GM18526 (cell line): ENCODE data around the gene PLS3.

ENCODE experiments used
- POLR2A ChIP-seq: IDR thresholded peaks from 3 replicates; pipeline ENCODE4 v1.6.1; 2011; ENCODE audit not compliant: insufficient read length; ENCODE audit errors: extremely low read depth

PLS3 gene

DNA sequence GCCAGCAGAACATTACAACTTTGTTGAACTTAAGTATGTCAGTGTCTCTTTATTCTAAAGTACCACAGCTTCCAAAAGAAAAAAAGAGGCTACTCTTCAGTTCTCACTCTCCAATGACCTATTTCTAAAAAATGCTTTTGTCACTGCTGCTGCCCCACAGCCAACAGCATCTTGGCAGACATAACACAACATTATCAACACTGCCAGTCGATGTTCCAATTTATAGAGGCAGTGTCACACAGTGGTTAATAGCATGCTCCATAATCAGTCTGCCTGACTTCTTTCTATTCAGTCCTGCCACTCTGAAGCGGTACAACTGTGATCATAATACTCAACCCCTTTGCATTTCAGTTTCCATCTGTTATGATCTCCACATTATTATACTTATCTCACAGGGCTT lies 69.2 kb downstream of the PLS3 start:
- TF ChIP-seq POLR2A, result no peak

DNA sequence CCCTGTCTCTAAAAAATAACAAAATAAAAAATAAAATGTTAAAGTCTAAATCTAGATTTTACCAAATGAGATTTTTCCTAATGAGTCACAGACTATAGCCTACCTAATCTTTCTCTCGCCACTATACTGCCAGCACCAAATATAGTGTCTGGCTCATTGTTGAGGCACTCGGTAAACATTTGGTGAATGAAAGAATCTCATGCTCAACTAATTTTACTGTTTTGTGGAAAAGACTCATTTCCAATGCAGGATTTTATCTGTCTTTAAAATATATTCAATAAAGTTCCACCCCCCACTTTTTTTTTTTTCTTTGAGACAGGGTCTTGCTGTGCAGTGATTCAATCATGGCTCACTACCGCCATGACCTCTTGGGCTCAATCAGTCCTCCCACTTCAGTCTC lies 71.5 kb downstream of the PLS3 start:
- TF ChIP-seq POLR2A, result no peak

DNA sequence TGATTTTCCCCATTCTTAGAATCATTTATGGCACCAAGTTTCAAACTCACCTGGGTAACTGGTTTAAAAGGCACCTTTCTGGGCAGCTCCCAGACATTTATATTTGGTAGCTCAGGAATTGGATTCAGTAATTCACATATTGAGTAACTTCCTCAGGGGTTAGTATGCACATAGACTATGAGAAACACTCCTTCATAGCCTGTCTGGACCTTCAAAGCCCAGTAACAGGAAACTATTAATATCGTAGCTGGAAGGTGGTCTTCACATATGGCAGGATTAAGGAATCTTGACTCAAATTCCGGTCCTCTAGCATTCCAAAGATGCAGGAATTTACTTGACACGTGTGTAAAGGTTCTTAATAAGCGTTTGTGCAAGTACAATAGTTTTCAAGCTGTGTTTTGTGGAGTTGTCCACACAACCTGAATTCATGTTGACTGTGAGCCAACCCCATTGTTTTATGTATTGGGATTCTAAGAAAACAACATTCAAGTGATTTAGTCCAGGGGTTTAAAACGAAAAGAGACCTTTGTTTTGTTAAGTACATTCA lies 78.4 kb downstream of the PLS3 start:
- TF ChIP-seq POLR2A, result no peak

DNA sequence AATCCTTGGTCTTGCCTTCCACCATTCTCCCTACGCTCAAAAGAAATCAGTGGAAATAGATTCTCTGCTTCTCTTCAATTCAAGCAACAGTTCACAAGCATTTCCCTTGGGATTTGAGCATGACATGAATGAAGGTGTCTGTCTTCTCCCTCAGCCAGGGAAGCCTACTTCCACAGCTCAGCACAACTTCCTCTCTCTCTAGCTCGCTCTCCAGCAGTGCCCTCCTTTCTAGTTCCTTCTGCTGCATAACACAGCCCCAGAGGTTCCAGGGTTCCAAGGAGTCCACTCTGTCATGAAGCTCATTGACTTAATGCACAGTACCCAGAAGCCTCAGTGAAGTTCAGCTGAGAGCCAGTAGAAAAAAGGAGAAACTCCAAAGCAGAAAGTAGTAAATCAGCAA lies 81.3 kb downstream of the PLS3 start:
- TF ChIP-seq POLR2A, result no peak

DNA sequence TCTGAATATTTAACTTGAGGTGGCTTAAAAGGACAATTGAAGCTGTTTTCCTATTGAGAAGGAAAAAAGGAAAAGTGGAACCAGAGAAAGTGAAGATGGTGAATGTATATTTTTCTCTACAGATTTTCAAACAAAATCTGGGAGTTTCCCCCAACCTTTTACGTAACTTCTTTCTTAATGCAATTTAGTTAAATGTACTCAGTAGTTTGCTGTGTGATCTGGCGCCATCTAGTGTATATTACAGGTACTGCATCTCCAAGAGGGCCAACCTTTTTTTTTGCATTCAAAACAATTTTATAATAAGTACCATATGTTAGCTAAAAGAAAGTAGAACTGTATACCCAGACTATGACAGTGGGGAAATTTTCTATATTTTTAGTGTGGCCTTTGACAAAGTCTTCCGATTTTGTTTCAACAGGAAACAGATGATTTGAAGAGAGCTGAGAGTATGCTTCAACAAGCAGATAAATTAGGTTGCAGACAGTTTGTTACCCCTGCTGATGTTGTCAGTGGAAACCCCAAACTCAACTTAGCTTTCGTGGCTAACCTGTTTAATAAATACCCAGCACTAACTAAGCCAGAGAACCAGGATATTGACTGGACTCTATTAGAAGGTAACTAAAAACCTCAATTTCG lies 82.0 kb downstream of the PLS3 start:
- TF ChIP-seq POLR2A, result no peak

DNA sequence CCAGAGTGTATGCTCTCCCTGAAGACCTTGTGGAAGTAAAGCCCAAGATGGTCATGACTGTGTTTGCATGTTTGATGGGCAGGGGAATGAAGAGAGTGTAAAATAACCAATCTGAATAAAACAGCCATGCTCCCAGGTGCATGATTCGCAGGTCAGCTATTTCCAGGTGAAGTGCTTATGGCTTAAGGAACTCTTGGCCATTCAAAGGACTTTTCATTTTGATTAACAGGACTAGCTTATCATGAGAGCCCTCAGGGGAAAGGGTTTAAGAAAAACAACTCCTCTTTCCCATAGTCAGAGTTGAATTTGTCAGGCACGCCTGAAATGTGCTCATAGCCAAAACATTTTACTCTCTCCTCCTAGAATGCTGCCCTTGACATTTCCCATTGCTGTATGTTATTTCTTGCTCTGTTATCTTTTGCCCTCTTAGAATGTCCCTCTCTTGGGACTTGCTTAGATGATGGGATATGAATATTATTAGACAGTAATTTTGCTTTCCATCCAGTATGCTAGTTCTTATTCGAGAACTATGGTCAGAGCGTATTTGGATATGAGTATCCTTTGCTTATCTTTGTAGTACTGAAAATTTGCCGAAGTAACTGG lies 88.6 kb downstream of the PLS3 start:
- TF ChIP-seq POLR2A, result no peak

DNA sequence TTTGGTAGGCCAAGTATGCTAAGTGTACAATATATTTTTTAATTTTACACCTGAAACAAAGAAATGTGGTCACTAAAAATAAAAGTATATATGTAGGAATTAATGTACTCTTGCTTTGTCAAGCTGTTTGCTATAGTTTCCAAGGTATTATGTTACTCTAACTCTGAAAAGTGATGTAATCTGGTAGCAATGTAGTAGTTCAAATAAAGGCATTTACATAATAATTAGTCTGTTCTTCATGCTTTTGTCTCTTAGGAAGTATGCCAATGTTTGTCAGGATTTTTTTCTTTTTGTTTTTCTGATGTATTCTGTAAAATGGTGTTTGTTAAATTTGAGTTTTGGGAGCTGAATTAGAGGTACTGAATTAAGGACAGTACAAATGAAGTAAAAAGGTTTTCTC lies 89.5 kb downstream of the PLS3 start:
- no peak for TF ChIP-seq POLR2A

DNA sequence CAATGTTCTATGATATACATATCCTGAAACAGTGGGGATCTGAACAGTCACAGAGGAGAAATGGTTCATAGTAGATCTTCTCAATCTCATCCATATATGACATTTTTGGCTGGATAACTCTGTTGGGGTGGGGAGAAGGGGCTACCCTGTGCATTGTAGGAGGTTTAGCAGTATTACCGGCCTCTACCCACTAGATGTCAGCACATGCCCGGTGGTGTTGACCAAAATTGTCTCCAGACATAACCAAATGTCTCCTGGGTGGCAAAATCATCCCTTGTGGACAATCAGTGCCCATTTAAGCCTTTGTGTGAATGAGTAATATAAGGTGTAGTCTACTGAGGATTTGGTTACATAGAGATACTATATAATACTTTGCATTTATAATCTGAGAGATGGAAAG lies 89.9 kb downstream of the PLS3 start:
- TF ChIP-seq POLR2A, result no peak

DNA sequence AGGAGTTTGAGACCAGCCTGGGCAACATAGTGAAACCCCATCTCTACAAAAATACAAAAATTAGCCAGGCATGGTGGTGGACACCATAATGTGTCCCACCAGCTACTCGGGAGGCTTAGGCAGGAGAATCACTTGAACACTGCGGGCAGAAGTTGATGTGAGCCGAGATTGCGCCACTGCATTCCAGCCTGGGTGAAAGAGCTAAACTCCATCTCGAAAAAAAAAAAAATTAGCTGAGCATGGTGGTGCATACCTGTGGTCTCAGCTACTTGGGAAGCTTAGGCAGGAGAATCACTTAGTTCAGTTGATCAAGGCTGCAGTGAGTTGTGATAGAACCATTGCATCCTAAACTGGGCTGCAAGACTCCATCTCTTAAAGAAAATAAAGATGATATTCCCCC lies 91.2 kb downstream of the PLS3 start:
- no peak for TF ChIP-seq POLR2A

DNA sequence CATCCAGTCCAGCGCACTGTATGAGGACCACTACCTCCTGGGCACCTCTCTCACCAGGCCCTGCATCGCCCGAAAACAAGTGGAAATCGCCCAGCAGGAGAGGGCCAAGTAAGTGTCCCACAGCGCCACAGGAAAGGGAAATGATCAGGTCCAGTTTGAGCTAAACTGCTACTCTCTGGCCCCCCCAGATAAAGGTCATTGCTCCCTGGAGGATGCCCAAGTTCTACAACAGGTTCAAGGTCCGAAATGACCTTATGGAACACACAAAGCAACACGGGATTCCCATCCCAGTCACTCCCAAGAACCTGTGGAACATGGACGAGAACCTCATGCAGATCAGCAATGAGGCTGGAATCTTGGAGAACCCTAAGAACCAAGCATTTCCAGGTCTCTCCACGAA lies 104.1 kb downstream of the PLS3 start:
- TF ChIP-seq POLR2A, result no peak

DNA sequence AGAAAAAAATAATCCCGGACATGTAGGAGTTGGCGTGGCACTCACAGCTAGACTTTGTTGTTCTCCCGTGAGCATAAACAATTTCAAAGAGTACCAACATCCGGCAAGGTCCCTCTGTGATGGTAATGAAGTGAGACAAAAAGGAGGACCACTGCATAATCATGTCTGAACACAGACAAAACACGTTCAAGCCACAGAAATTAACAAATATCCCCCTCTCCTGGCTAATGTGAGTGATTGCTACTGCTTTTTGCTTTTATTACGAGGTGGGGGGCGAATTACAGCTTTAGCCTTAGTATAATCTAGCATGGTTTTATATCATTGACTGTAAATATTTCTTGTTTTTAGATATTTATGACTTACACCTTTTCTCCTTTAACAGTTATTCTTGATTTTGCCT lies 118.5 kb downstream of the PLS3 start:
- no peak for TF ChIP-seq POLR2A

DNA sequence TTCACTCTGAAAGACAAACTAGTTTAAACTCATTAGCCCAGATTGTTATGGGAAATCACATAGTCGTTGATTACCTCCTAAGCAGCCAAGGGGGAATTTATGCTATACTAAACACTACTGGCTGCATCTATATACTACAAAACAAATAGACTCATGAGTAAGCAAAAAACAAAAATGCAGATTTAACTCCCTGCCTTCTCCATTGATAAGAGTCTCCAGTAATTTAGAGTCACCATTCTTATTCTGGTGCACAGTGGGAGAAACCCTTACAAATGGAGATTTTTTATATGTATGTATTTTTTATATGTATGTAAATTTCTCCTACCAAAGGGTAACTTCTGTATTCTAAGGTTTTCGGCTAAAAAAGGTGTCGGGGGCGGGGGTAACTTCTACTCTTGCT lies 126.6 kb downstream of the PLS3 start:
- no peak for TF ChIP-seq POLR2A

DNA sequence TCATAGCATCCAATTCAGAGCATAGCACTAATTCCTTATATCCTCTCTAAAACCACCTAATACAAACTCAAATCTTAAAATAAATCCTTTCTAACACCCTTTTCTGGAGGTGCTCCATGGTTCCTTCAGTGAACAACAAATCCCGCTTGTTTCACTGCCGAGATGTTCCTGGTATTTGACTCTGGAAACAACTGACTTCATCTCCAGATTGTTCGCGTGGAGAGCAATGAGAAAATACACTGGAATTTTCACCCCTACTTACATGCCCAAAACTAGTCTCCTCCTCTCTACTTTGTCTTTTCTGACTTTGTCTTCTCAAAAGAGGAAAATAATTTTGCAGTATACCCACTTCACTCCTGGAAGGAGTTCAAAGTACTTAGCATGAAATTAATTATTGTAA lies 129.0 kb downstream of the PLS3 start:
- TF ChIP-seq POLR2A, result no peak

DNA sequence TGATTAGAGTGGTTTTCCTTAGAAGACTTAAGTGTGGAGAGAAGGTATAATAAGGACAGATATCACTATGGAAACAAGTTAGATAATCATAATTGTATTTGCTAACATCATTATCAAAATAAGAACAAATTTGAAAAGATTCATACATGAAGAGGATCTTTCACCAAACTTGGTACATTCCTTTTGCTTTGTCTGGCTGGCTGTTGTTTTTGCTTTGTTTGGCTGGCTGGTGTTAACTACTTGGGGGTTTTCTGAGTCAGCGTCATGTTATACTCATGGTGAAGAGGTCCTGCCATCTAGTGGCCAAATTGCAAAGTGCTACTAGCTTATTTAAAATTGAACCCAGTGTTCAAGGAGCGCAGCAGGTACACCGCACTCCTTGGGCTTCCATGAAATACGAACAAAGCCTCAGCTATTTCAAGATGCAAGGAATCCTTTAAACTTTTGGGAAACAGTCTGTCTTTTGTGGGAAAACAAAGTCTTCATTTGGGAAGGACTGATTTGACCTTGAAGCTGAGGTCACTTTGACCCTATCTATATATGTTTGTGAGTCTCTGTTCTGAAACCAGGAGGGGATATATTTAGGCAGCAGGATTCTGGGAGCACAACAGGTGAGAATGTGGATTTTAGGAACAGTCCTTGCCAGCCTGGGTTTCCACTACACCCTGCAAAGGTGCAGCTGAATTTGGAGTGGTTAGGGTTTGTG lies 129.7 kb downstream of the PLS3 start:
- TF ChIP-seq POLR2A, result no peak

DNA sequence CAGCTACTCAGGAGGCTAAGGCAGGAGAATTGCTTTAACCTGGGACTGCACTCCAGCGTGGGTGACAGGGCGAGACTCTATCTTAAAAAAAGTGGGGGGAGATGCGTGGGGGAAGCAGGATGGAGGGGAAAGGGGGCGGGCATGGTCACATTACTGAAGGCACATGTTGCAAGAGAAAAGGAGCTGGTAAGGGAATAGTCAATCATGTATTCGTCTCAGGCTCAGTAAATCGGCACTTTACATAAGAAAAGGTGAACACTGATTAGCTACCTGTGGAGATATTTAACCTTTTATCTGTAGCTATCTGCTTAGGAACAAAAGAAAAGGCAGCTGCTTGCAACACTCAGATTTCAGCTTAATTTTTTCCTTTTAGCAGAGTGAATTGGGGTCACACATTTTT lies 132.5 kb downstream of the PLS3 start:
- no peak for TF ChIP-seq POLR2A

DNA sequence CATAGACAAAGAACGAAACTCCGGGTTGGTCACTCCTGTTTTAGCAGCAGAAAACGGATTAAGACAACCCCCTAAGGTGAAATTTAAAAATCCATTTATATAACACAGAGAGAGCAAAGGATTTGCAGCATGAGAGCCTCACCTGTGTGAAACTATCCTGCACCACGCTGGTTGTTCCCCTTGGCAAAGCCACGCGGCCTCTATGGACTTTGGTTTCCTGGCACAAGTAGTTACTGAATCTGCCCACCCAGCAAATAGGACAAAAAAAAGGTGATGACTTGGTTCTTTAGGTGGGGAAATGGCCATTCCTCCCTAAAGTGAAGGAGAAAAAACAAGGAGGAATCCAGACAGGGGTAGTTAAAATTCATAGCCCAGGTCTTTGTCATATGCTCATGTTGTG lies 133.1 kb downstream of the PLS3 start:
- TF ChIP-seq POLR2A, result no peak
